CD4-positive, alpha-beta T cell treated with Interleukin-4 for 1 hour (primary cell): Measurements from ENCODE around the gene ANXA2.
"Not testable (repeated sequence)": the region's sequence is repeated elsewhere in the genome, so short reads cannot be mapped to it uniquely, and the experiment has no call there.

ENCODE experiments used
- DNase-seq, 2 donors: peaks; one replicate each; pipeline ENCODE4 v3.0.0-alpha.2; 2020 to 2022

Gene ANXA2

GRCh38 chr15:60408463-60408981, 10.7 kb upstream of the ANXA2 start:
- peak in 1 of 2 donors; percentile 48 for DNase-seq

GRCh38 chr15:60407415-60407805, 9.6 kb upstream of the ANXA2 start:
- DNase-seq, result no peak

GRCh38 chr15:60406513-60407414, 9.0 kb upstream of the ANXA2 start:
- no peak for DNase-seq

- DNase-seq, result no peak
These were observed 7.6 kb upstream of the ANXA2 start for GRCh38 chr15:60405399-60405798.

GRCh38 chr15:60404351-60404750, 6.6 kb upstream of the ANXA2 start:
- not testable (repeated sequence) for DNase-seq

- no peak for DNase-seq
These were observed 3.2 kb upstream of the ANXA2 start for GRCh38 chr15:60400944-60401343.

GRCh38 chr15:60399931-60400330, 2.1 kb upstream of the ANXA2 start:
- no peak for DNase-seq

GRCh38 chr15:60399246-60399915, 1.6 kb upstream of the ANXA2 start:
- no peak for DNase-seq

GRCh38 chr15:60396958-60397771, 621 bp downstream of the ANXA2 start:
- peak; percentile 55 to 68 for DNase-seq

GRCh38 chr15:60396560-60396957, 1.2 kb downstream of the ANXA2 start:
- DNase-seq, result no peak

GRCh38 chr15:60396100-60396499, 1.7 kb downstream of the ANXA2 start:
- no peak for DNase-seq

- DNase-seq, result no peak
These were observed 2.3 kb downstream of the ANXA2 start for GRCh38 chr15:60395276-60396011.

- no peak for DNase-seq
These were observed 3.1 kb downstream of the ANXA2 start for GRCh38 chr15:60394689-60395097.

GRCh38 chr15:60392986-60393790, 4.6 kb downstream of the ANXA2 start:
- no peak for DNase-seq

GRCh38 chr15:60392601-60392985, 5.2 kb downstream of the ANXA2 start:
- DNase-seq, result peak; percentile 40 to 62

- no peak for DNase-seq
These were observed 6.0 kb downstream of the ANXA2 start for GRCh38 chr15:60391722-60392315.

GRCh38 chr15:60390871-60391501, 6.8 kb downstream of the ANXA2 start:
- peak in 1 of 2 donors; percentile 53 for DNase-seq

- no peak for DNase-seq
These were observed 7.6 kb downstream of the ANXA2 start for GRCh38 chr15:60390231-60390630.

- peak in 1 of 2 donors; percentile 72 for DNase-seq
These were observed 8.3 kb downstream of the ANXA2 start for GRCh38 chr15:60389261-60390077.

GRCh38 chr15:60387321-60387720, 10.5 kb downstream of the ANXA2 start:
- DNase-seq, result no peak
